Left ventricle myocardium inferior (tissue), 1 donor: ENCODE results near the gene SYNPO2. TPM values are rescaled to one million over a fixed set of nuclear protein-coding genes. Genes with fewer than 3 reads are reported as not detected.
A peak's percentile ranks its signal among the peaks of the same experiment; 100 is the strongest.
"Not testable (repeated sequence)": the region's sequence is repeated elsewhere in the genome, so short reads cannot be mapped to it uniquely, and the experiment has no call there.

Experiments
- DNase-seq: peaks from one replicate; pipeline ENCODE4 v3.0.0-alpha.2; 2020
- H3K27ac ChIP-seq: fragments of 200-600 bp; replicated peaks from 2 replicates; pipeline ENCODE4 v1.8.0; 2021
- H3K27me3 ChIP-seq: fragments of 200-600 bp; 2 replicates; pipeline ENCODE4 v1.8.0; 2021; ENCODE audit warnings: low read depth
- H3K36me3 ChIP-seq: fragments of 200-600 bp; 2 replicates; pipeline ENCODE4 v1.8.0; 2021
- H3K4me1 ChIP-seq: fragments of 200-600 bp; 2 replicates; pipeline ENCODE4 v1.8.0; 2021
- H3K4me3 ChIP-seq: fragments of 200-600 bp; 2 replicates; pipeline ENCODE4 v1.8.0; 2021; ENCODE audit warnings: mild to moderate bottlenecking, moderate library complexity
- H3K9me3 ChIP-seq: fragments of 200-600 bp; replicated peaks from 2 replicates; pipeline ENCODE4 v1.8.0; 2021
- intact Hi-C: fragments of 100-400 bp; cut with micrococcal nuclease; formaldehyde crosslinking; loops from one replicate; pipeline ENCODE4 v1.11.0; 2022
- total RNA-seq: library from RNA; stranded (reverse); fragmentation: NEBNext Ultra II Directional; extraction: Animal tissue kit (Norgen Biotek cat#: 25700); gene quantifications from one replicate; pipeline ENCODE4 v1.2.1, GENCODE V29; 2021
- TF ChIP-seq, protein P1 (sequence below): fragments of 200-600 bp; IDR thresholded peaks from 2 replicates; pipeline ENCODE4 v1.8.0; 2021; ENCODE audit warnings: antibody characterized with exemption, mild to moderate bottlenecking, borderline replicate concordance
- donor health status: DM: no; HTN: yes; CAD: no; lungs with severe emphysema.

SYNPO2 gene
- total RNA-seq, 1 donor from 2014 or later, result 239 TPM

DNA sequence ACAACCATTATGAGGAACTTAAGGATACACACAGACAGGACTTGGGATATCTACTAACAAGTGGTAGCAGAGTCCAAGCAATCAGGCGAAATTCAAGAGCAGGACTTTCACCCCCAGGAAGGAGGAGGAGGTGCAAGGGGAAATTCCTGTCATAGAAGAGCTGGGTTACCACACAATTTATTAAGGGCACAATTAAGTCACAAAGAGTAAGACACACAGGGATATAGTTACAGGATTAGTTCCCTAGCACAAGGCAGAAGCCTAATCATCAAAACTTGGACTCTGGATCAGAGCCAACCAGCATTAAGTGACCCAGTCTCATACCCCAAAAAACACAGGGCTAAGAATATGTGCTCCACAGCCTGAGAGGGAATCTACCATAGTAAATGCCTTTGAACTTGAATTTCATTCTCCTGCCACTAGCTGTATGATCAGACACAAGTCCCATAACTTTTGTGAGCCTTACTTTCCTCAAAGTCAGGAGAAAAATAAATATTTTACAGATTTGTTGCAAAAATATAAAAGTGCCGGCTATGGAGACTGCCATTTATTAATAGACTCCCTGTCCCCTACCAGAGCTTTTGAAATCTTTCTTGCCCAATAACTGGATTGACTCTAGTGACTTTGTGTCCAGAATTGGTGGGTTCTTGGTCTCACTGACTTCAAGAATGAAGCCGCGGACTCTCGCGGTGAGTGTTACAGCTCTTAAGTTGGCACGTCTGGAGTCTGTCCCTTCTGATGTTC lies 87.0 kb downstream of the SYNPO2 start:
- Histone ChIP-seq H3K36me3 (peaks cover 6% of the 10 kb centered on the region), H3K9me3 (no peaks in the 10 kb centered on the region), H3K27me3 (no peaks in the 10 kb centered on the region), H3K4me1 (peaks cover 80% of the 10 kb centered on the region), H3K4me3 (no peak overlapping the region), H3K27ac (peak overlapping the region; percentile 34)
- intact Hi-C loops, result no loop called here
- no peak for DNase-seq
- TF ChIP-seq, protein P1, sequence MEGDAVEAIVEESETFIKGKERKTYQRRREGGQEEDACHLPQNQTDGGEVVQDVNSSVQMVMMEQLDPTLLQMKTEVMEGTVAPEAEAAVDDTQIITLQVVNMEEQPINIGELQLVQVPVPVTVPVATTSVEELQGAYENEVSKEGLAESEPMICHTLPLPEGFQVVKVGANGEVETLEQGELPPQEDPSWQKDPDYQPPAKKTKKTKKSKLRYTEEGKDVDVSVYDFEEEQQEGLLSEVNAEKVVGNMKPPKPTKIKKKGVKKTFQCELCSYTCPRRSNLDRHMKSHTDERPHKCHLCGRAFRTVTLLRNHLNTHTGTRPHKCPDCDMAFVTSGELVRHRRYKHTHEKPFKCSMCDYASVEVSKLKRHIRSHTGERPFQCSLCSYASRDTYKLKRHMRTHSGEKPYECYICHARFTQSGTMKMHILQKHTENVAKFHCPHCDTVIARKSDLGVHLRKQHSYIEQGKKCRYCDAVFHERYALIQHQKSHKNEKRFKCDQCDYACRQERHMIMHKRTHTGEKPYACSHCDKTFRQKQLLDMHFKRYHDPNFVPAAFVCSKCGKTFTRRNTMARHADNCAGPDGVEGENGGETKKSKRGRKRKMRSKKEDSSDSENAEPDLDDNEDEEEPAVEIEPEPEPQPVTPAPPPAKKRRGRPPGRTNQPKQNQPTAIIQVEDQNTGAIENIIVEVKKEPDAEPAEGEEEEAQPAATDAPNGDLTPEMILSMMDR, result no peak

DNA sequence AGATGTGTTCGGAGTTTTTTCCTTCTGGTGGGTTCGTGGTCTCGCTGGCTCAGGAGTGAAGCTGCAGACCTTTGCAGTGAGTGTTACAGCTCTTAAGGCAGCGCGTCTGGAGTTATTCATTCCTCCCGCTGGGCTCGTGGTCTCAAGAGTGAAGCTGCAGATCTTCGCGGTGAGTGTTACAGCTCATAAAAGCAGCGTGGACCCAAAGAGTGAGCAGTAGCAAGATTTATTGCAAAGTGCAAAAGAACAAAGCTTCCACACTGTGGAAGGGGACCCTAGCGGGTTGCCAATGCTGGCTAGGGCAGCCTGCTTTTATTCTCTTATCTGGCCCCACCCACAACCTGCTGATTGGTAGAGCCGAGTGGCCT lies 87.5 kb downstream of the SYNPO2 start:
- DNase-seq, intact Hi-C loops, H3K9me3 ChIP-seq, H3K27ac ChIP-seq, H3K36me3 ChIP-seq, H3K4me3 ChIP-seq, H3K27me3 ChIP-seq: not testable (repeated sequence)
- H3K4me1 ChIP-seq, result peaks cover 80% of the 10 kb centered on the region

DNA sequence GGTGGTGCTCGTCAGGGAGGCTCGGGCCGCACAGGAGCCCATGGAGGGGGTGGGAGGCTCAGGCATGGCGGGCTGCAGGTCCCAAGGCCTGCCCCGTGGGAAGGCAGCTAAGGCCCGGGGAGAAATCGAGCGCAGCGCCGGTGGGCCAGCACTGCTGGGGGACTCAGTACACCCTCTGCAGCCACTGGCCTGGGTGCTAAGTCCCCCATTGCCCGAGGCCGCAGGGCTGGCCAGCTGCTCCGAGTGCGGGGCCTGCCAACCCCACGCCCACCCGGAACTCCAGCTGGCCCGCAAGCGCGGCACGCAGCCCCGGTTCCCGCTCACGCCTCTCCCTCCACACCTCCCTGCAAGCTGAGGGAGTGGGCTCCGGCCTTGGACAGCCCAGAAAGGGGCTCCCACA lies 88.4 kb downstream of the SYNPO2 start:
- H3K27me3 ChIP-seq, H3K9me3 ChIP-seq, H3K36me3 ChIP-seq, DNase-seq, H3K4me3 ChIP-seq, intact Hi-C loops: not testable (repeated sequence)
- Histone ChIP-seq H3K4me1 (peaks cover 80% of the 10 kb centered on the region), H3K27ac (peak overlapping the region; percentile 5)

DNA sequence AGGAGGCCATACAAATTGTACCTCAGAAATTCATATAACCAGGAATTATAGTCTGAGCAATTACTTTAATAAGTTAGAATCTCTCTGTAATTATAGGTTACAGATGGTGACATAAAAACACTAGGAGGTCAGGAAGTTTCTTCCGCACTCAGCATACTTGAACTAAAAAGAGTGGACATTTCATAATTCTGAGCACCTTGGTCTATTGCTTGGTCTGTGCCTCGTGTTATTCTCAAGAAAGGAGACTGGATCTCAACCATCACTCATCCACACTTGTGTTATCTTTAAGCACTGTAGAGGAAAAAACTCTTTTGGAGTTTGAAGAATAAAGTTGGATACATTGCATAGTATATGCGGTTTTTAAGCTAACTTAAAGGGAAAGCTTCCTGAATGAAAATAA lies 91.1 kb downstream of the SYNPO2 start:
- no peaks in the 10 kb centered on the region for H3K27me3 ChIP-seq
- no peaks in the 10 kb centered on the region for H3K9me3 ChIP-seq
- TF ChIP-seq, protein P1, result no peak
- intact Hi-C loops, result loop anchor here (5.0 kb wide), 1 partner anchor 308 kb away; no protein-coding TSS in a partner anchor
- H3K4me3 ChIP-seq, result no peak overlapping the region
- peak overlapping the region; percentile 65 for H3K27ac ChIP-seq
- DNase-seq, result no peak
- peaks cover 80% of the 10 kb centered on the region for H3K4me1 ChIP-seq
- H3K36me3 ChIP-seq, result peaks cover 6% of the 10 kb centered on the region

DNA sequence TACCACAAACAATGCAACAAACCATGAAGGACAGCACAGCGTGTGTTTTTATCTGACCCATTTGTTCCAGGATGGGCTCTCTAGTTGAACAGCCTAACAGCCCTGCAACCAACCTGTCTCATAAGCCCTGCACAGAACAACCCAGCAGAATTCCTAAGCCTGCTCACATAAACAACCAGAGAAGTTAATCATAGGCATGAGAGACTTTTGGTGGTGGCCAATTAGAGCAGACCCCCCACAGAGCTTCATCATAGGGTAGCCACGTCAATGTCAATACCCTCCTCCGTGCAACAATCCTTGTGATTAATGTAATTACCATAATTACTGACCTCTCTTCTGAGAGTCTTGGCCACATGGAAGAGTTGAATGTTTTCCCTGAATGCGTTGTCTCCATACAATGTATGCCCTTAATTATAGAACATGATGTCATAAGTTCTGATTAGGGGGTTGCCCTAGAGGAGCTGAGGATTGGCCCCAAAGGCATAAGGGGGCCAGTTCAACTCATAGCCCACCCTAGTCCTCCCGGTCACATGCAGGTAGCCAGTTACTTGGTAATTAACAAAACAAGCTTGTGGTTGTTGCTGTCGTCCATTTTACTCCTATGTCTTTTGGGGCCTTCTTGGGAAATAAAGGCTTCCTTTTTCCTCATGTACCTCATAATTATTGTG lies 92.7 kb downstream of the SYNPO2 start:
- DNase-seq, result no peak
- Histone ChIP-seq H3K9me3 (no peaks in the 10 kb centered on the region), H3K4me3 (no peak overlapping the region), H3K4me1 (peaks cover 83% of the 10 kb centered on the region), H3K27me3 (no peaks in the 10 kb centered on the region), H3K36me3 (no peaks in the 10 kb centered on the region), H3K27ac (peak overlapping the region; percentile 65)
- intact Hi-C loops, result loop anchor here (5.0 kb wide), 1 partner anchor 306 kb away; no protein-coding TSS in a partner anchor
- TF ChIP-seq, protein P1, result no peak

DNA sequence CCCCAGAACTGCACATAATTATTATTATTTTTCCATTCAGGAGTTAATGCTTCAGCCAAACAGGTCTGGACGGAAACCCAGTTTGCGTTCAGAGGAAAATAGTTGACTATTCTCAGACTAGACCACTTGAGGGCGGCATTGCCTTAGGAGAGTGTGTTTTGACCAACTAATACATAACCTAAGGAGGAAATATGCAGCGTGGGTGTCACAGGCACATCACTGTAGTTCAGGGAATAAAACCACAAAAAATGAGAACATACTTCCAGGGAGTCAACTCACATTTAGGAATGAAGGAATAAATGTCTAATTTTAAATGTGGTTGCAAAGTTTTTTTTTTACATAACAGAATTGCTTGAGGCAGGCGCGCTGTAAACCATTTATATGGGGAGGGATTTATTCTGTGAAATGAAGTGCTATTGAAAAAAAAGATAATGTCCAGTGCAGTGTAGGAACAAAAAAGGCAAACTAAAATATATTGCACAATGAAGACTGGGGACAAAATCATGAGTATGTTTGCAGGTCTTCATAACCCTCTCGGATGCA lies 93.3 kb downstream of the SYNPO2 start:
- DNase-seq, result no peak
- intact Hi-C loops, result loop anchor here (5.0 kb wide), 1 partner anchor 305 kb away; no protein-coding TSS in a partner anchor

More for the DNA sequence above, 93.3 kb downstream of the SYNPO2 start:
- H3K4me1 ChIP-seq, result peaks cover 89% of the 10 kb centered on the region
- H3K27ac ChIP-seq, result peak overlapping the region; percentile 65
- H3K4me3 ChIP-seq, result no peak overlapping the region
- H3K9me3 ChIP-seq, result no peaks in the 10 kb centered on the region
- H3K36me3 ChIP-seq, result no peaks in the 10 kb centered on the region
- H3K27me3 ChIP-seq, result no peaks in the 10 kb centered on the region
- TF ChIP-seq, protein P1, result peak; percentile 80
